HG02943 (cell line): Measurements from ENCODE around the gene ZFR2.
"Not testable (repeated sequence)": the region's sequence is repeated elsewhere in the genome, so short reads cannot be mapped to it uniquely, and the experiment has no call there.

Experiments
- ATAC-seq: cut with Tn5 transposase; IDR thresholded peaks from one replicate; pipeline ENCODE4 v1.9.1; 2021; ENCODE audit warnings: mild to moderate bottlenecking, low read depth, moderate library complexity; ENCODE audit not compliant: unreplicated experiment

Gene ZFR2

GRCh38 chr19:3879656-3880055, 10.8 kb upstream of the ZFR2 start:
- ATAC-seq = no peak

GRCh38 chr19:3874695-3875094, 5.9 kb upstream of the ZFR2 start:
- not testable (repeated sequence) for ATAC-seq

GRCh38 chr19:3873151-3873550, 4.3 kb upstream of the ZFR2 start:
- ATAC-seq = no peak

- ATAC-seq = no peak
Observed at GRCh38 chr19:3867971-3868769, 668 bp downstream of the ZFR2 start.

- no peak for ATAC-seq
Observed at GRCh38 chr19:3866910-3867638, 1.8 kb downstream of the ZFR2 start.

- ATAC-seq = no peak
Observed at GRCh38 chr19:3863648-3864047, 5.2 kb downstream of the ZFR2 start.

GRCh38 chr19:3862826-3863500, 5.9 kb downstream of the ZFR2 start:
- no peak for ATAC-seq

- ATAC-seq = no peak
Observed at GRCh38 chr19:3860499-3860898, 8.3 kb downstream of the ZFR2 start.

- no peak for ATAC-seq
Observed at GRCh38 chr19:3857449-3858003, 11.3 kb downstream of the ZFR2 start.

GRCh38 chr19:3855320-3855719, 13.5 kb downstream of the ZFR2 start:
- ATAC-seq = no peak

- no peak for ATAC-seq
Observed at GRCh38 chr19:3852614-3853254, 16.1 kb downstream of the ZFR2 start.

- ATAC-seq = no peak
Observed at GRCh38 chr19:3852177-3852511, 16.7 kb downstream of the ZFR2 start.

GRCh38 chr19:3851254-3852176, 17.3 kb downstream of the ZFR2 start:
- ATAC-seq = no peak

- ATAC-seq = no peak
Observed at GRCh38 chr19:3850320-3850972, 18.4 kb downstream of the ZFR2 start.

- ATAC-seq = no peak
Observed at GRCh38 chr19:3849787-3850186, 19.1 kb downstream of the ZFR2 start.

- no peak for ATAC-seq
Observed at GRCh38 chr19:3849092-3849491, 19.7 kb downstream of the ZFR2 start.

- ATAC-seq = no peak
Observed at GRCh38 chr19:3844596-3844995, 24.2 kb downstream of the ZFR2 start.

GRCh38 chr19:3842948-3843347, 25.9 kb downstream of the ZFR2 start:
- ATAC-seq = no peak

- no peak for ATAC-seq
Observed at GRCh38 chr19:3840804-3841203, 28.0 kb downstream of the ZFR2 start.
